Frontal cortex (tissue), 4 donors: ENCODE measurements around the gene AKAP7. TPM values are rescaled to one million over a fixed set of nuclear protein-coding genes. Genes with fewer than 3 reads are reported as not detected.
A peak's percentile ranks its signal among the peaks of the same experiment; 100 is the strongest.

ENCODE experiments used
- DNase-seq, 2 donors: peaks; one replicate each; pipeline ENCODE4 v3.0.0; 2012; ENCODE audit warnings: low spot score in 2 of 2
- FAIRE-seq: peaks from 2 replicates; lab custom pipeline; 2012; peaks lifted over from hg19 to GRCh38; lab: Jason Lieb, UNC
- total RNA-seq: library from RNA; depleted of rRNA; stranded (reverse); fragments of >200 nt; gene quantifications from one replicate; pipeline ENCODE4 v1.2.3, GENCODE V29; 2014
- donor health status: control.
- donor health status: control.
- donor health status: control.

AKAP7 gene
- total RNA-seq, 1 donor from 2014 or later = 205 TPM

DNA sequence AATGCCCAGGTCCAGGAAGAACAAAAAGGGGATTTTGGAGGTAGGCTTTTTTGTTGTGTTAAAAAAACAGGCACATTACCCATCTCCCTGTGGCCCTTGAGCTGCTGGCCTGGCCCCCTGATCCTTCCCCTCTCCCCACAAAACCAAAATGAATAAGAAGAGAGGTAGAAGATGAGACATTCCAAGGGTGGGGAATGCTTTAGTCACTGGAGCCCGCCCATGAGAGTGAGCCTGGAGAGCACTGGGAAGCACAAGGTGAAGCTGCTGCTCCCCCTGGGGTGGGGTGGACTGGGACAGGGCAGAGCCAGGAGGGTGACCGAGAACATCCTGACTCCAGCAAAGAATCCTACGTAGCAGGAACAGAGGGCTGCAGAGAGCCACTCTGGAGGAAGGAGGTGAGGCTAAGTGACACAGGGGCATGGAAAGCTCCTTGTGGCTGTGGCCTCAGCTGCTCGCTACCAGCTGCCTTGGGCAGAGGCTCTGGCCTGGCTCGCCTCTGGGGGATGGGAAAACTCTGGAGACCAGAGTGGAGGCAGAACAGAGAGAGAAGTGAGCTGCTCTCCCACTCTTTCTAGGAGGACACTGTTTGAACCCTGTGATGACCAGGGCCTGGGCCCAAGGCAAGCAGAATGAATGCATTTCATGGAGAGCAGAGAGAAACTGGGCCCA lies 48.3 kb downstream of the AKAP7 start:
- FAIRE-seq (no peak), DNase-seq (no peak)

DNA sequence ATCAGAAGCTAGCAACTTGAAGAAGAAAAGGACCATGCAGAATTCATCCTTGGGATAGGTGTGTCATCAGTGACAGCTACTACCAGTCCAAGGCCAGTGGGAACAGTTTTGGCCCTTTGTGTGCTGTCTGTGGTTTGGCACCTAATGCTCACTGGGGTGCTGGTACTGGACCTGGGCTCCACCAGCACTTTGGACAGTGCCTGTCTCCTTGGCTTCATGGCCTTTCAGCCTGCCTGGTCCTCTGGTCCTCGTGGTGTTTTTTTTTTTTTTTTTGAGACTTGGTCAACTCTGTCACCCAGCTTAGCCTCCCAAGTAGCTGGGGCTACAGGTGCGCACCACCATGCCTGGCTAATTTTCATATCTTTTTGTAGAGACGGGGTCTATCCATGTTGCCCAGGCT lies 56.3 kb downstream of the AKAP7 start:
- DNase-seq (no peak), FAIRE-seq (no peak)

GRCh38 chr6:131197716-131198115 lies 62.4 kb downstream of the AKAP7 start:
- DNase-seq (no peak), FAIRE-seq (no peak)

GRCh38 chr6:131199568-131200272 lies 64.5 kb downstream of the AKAP7 start:
- FAIRE-seq (no peak), DNase-seq (no peak)

DNA sequence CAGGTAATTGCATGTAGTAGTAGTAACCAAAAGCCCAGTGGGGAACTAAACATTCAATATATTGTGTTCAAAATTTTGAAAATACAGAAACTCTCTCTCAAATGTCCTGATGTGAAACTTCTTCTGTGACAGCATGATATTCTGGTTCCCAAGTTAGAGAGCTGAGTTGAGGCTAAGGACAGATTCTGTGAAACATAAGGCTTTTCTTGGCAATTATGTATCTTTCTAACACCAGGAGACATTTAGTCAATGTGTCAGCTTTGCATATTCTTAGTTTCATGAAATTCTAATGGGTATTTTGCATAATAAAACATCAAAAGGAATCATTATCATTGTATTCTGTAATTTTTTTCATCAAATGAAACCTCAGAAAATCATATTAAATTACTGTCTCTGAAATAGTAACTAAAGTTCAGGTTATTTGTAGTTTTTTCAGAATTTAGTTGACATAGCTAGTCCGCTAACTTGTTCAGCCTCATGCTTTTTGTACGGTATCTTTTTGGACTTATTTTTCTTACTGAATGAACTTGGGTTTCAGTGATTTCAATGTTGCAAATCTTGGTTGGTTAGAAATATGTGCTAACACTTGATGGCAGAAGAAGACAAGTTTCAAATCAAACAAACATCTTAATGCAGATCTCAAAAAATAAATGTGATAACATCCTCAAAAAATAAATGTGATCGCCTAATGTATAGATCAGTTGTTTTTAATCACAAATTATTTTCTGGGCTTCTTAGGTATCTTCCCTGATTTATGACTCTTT lies 70.4 kb downstream of the AKAP7 start:
- DNase-seq = no peak
- FAIRE-seq = peak; percentile 26

DNA sequence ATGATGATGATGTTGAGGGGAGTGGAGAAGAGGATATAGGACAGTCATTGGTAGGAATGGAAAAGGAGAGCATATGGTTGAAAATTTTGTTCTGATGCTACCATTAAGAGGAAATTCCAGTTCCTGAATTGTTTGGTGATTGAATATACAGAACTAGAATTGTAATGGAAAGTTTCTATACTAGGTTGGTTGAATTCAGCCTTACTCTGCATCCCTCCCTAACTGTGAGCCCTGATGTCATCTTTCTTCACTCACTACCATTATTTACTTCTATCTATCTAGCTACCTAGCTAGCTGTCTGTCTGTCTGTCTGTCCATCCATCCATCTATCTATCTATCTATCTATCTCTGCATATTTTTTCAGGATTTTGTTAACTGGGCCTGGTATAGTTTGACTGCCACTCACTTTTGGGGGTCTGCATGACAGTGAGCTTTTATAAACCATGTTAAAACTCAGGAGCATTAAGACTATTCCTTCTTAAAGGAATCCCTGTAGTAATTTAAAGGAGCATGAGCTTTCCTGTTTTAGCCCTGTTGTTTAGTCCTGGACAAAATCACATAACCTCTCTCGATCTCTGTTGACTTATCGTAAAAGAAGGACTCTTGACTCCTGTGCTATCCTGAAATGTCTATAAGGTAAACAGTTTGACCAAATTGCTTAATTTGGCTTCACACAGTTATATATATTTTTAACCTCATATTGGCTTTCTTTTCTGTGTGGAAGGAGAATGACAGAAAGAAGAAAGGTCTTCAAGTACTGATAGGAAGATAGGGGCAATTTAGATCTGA lies 71.4 kb downstream of the AKAP7 start:
- no peak for FAIRE-seq

DNA sequence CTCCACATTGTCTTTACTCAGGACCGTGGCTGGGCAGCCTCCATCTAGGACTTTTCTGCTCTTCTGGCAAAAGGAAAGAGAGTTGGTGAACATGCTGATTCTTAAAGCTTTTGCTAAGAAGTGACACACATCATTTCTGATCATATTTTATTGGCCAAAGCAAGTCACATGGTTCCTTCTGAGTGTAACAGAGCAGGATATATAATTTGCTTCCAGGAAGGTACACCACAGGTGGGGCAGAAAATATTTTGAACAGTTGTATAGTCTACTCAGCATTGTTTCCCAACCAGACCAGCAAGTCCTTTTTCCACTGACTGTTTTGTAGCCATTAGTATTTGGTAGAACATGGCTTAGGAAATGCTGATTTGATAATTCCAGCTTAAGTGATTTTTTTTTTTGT lies 73.5 kb downstream of the AKAP7 start:
- FAIRE-seq (no peak), DNase-seq (no peak)

More for the DNA sequence above, 71.4 kb downstream of the AKAP7 start:
- DNase-seq = no peak

DNA sequence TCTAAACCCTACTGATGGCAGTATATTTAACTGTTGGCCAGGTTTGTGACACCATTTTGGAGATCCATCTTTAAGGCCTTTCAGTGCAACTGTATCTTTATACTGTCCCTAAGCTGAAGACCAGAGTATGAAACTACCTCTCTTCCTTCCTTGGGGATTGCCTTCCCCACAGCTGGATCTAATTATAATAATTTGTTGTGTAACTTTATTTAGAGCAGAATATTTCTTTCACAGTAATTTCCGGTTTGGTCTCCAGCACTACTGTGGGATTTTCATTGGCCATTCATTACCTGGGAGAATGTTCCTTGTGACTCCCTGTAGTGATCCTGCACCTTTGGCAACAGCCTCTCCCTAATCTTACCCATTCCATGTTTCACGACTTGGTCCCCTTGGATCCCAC lies 75.2 kb downstream of the AKAP7 start:
- FAIRE-seq = no peak
- DNase-seq = no peak

DNA sequence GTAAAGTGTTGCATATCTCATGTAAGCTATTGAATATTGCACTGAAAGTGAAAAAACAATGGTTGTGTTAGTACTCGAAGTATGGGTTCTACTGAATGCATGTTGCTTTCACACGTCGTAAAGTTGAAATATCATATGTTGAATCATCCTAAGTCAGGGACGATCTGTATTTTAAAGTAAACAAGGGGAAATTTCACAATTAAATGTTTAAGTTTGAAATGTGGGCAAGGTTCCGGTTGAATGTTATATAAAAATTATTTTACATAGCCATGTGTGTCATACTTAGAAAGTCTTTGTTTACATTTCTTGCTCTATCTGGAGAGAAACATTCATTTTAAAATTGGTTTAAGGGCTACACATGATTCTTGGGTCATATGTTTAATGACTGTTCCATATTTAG lies 76.8 kb downstream of the AKAP7 start:
- FAIRE-seq = no peak
- DNase-seq = no peak

DNA sequence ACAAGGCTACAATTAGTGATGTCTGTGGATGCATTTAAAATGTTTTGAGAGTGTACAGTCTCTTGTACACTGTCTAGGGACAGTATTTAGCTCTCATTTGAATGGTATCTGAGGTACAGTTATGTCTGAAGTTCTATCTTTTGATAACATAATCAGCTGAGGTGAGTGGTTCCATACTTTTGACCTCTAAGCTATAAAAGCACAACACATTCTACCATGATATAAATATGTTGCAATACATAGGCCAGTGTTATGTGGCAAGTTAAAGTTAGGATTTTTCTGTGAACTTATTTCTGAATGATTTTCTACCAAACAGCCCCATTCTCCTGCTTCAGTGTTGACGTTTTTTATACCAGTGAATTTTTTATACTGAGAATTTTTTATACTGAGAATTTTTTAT lies 77.6 kb downstream of the AKAP7 start:
- no peak for DNase-seq
- no peak for FAIRE-seq

DNA sequence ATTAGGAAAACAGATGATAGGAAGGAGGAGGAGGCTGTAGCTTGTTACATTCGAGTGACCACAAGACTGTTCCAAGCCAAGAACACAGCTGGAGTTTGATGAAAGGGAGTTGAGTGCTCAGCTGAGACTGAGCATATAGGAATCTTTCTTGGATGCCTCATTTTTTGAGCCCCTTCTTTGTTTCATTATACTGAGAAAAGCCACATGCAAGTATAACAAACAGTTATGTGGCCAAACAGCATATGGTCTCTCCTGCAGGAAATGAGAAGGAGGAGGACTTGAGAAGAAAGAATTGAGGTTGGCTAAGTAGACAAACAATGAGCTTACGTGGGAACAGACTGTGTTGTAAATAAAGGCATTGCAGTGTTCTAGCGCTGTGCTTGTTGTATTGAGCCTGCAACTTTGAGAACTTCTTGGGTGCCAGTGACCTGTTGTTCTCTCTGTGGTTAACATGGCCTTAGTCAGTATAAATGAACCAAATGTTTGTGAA lies 78.3 kb downstream of the AKAP7 start:
- no peak for FAIRE-seq

GRCh38 chr6:131215219-131215618 lies 80.0 kb downstream of the AKAP7 start:
- DNase-seq (no peak), FAIRE-seq (no peak)

More for the DNA sequence above, 78.3 kb downstream of the AKAP7 start:
- DNase-seq = no peak

GRCh38 chr6:131216246-131216645 lies 81.0 kb downstream of the AKAP7 start:
- DNase-seq (no peak), FAIRE-seq (no peak)

GRCh38 chr6:131222773-131223172 lies 87.5 kb downstream of the AKAP7 start:
- DNase-seq (no peak), FAIRE-seq (no peak)

DNA sequence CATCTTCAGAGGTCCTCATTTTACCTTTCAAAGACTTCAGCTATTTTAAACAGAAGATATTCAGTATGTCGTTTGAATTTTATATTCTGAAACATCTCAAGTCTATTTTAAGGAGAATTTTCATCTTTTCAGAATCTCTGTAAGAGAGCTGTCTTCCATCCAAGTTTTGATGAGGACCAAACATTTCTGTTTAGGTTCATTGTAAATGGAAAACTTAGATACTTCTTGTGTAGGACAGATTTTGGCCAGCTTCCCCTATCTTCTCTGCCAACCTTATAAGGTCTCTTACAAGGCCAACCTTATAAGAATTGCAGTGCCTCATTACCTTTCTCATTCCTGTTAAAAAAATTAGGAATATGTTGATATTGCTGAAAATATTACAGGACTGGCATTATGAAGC lies 88.1 kb downstream of the AKAP7 start:
- no peak for FAIRE-seq
- no peak for DNase-seq

GRCh38 chr6:131225127-131225526 lies 89.9 kb downstream of the AKAP7 start:
- DNase-seq (no peak), FAIRE-seq (no peak)

- no peak for FAIRE-seq
These were observed 90.7 kb downstream of the AKAP7 start for GRCh38 chr6:131225959-131226358.

DNA sequence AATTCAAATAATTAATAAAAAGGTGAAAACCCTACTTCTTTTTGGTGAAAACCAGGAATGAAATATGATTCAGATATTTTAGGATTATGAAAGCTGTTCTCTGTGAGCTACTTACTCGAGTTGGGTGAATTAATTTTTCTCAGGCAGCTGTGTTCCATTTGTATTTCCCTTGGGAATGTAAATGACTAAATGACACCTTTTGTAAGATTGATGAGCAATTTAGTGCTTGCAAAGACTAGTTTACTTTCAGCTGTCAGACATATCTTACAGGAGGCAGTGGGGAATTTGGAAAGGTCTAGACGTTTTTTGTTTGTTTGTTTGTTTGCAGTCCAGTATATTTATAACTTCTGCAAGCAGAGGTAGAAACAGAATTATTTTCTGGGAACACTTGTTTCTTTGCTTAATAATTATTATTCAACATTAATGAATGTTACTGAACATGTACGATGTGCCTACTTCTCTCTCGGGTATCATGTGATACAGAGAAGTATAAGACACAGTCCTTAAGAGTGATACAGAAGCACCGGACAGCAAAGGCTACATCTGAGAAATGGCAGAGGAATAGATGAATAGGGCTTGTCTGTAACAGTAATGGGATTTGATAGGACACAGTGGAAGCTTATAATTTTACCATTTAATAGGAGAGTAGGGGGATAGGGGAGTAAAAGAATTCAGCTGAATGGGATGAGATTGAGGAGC lies 91.3 kb downstream of the AKAP7 start:
- no peak for DNase-seq
- no peak for FAIRE-seq

More at GRCh38 chr6:131225959-131226358, 90.7 kb downstream of the AKAP7 start:
- no peak for DNase-seq

- FAIRE-seq (no peak), DNase-seq (no peak)
These were observed 91.9 kb downstream of the AKAP7 start for GRCh38 chr6:131227158-131227543.
